Endothelial cell of umbilical vein (primary cell): ENCODE data around the gene EPDR1. TPM values are rescaled to one million over a fixed set of nuclear protein-coding genes. Genes with fewer than 3 reads are reported as not detected.

ENCODE experiments used
- BruUV-seq: library from RNA; stranded (reverse); fragments of 400-500 nt; replicated peaks from 2 replicates; lab custom pipeline; 2021; lab: Mats Ljungman, UMichigan
- CTCF ChIA-PET: fragments of 300-600, 350-600 bp; sonication (Branson Sonifier 250); formaldehyde crosslinking; loops from one replicate; lab custom pipeline; 2021; ENCODE audit warnings: antibody characterized with exemption, inconsistent platforms; lab: Charles Lee
- POLR2A ChIA-PET: fragments of 300-600, 350-600 bp; sonication (Branson Sonifier 250); formaldehyde crosslinking; loops from one replicate; lab custom pipeline; 2021; ENCODE audit warnings: antibody characterized with exemption, inconsistent platforms; lab: Charles Lee
- DNase-seq: peaks from one replicate; pipeline ENCODE4 v3.0.0-alpha.2; 2011; ENCODE audit warnings: low read depth, low spot score
- FAIRE-seq: peaks from 2 replicates; lab custom pipeline; 2011; peaks lifted over from hg19 to GRCh38; lab: Jason Lieb, UNC
- H2AFZ ChIP-seq: 2 replicates; pipeline ENCODE4 v1.6.0; 2012; ENCODE audit warnings: low read depth, low read length, control low read depth, inconsistent platforms
- H3K27ac ChIP-seq: 2 replicates; pipeline ENCODE4 v1.5.1; 2011; ENCODE audit warnings: low read depth, mild to moderate bottlenecking, control low read depth, low read length, moderate library complexity; ENCODE audit not compliant: insufficient read depth
- H3K27me3 ChIP-seq, 2 experiments: 2 replicates each; pipeline versions ENCODE4 v1.6.0 to v1.6.1; 2011; ENCODE audit warnings: low read length in 2 of 2, mixed read lengths in 1 of 2; ENCODE audit not compliant: control insufficient read depth in 2 of 2, insufficient read depth in 2 of 2
- H3K36me3 ChIP-seq, 2 experiments: 2 replicates in 1 of 2; 3 replicates in 1 of 2; pipeline ENCODE4 v1.5.1; 2011; ENCODE audit warnings: low read length in 2 of 2, mild to moderate bottlenecking in 1 of 2, moderate library complexity in 1 of 2; ENCODE audit not compliant: control insufficient read depth in 2 of 2, insufficient read depth in 2 of 2; ENCODE audit errors: extremely low read depth in 1 of 2
- H3K4me1 ChIP-seq: 3 replicates; pipeline ENCODE4 v1.5.1; 2011; ENCODE audit warnings: mild to moderate bottlenecking, low read length; ENCODE audit not compliant: control insufficient read depth, insufficient read depth; ENCODE audit errors: extremely low read depth
- H3K4me2 ChIP-seq: 2 replicates; pipeline ENCODE4 v1.6.1; 2011; ENCODE audit warnings: low read length, control low read depth, mixed read lengths; ENCODE audit not compliant: insufficient read depth
- H3K4me3 ChIP-seq, 3 experiments: fragments of 200-600 bp in 1 of 3; sonication (generic), shearing (Covaris generic) in 1 of 3; replicated peaks in 1 of 3; 2 replicates each; pipeline ENCODE4 v1.5.1; 2011 to 2016; ENCODE audit warnings: control low read depth in 3 of 3, low read length in 3 of 3, mild to moderate bottlenecking in 2 of 3, inconsistent platforms in 1 of 3, low read depth in 1 of 3, moderate library complexity in 1 of 3; ENCODE audit not compliant: insufficient read depth in 1 of 3
- H3K79me2 ChIP-seq: 2 replicates; pipeline ENCODE4 v1.6.0; 2012; ENCODE audit warnings: low read length, inconsistent platforms; ENCODE audit not compliant: control insufficient read depth, insufficient read depth
- H3K9ac ChIP-seq: replicated peaks from 2 replicates; pipeline ENCODE3; 2011; ENCODE audit warnings: low read length, control low read depth; ENCODE audit not compliant: insufficient read depth; ENCODE audit errors: extremely low read depth
- H3K9me1 ChIP-seq: replicated peaks from 3 replicates; pipeline ENCODE4 v1.6.0; 2011; ENCODE audit warnings: mild to moderate bottlenecking, low read length; ENCODE audit not compliant: control insufficient read depth, insufficient read depth; ENCODE audit errors: extremely low read depth
- H3K9me3 ChIP-seq: replicated peaks from 2 replicates; pipeline ENCODE4 v1.5.1; 2012; ENCODE audit warnings: low read length, inconsistent platforms; ENCODE audit not compliant: control insufficient read depth, insufficient read depth
- H4K20me1 ChIP-seq: replicated peaks from 2 replicates; pipeline ENCODE3; 2011; ENCODE audit warnings: mild to moderate bottlenecking, low read length; ENCODE audit not compliant: control insufficient read depth, insufficient read depth; ENCODE audit errors: extremely low read depth
- CTCF ChIP-seq, 2 donors: IDR thresholded peaks; 1 replicate in 1 of 2; 2 replicates in 1 of 2; pipeline ENCODE4 v1.5.1; 2011; ENCODE audit warnings: low read length in 2 of 2, mild to moderate bottlenecking in 2 of 2, moderate library complexity in 2 of 2, control low read depth in 1 of 2, inconsistent platforms in 1 of 2, low read depth in 1 of 2; ENCODE audit not compliant: insufficient read depth in 1 of 2; ENCODE audit errors: extremely low read depth in 1 of 2
- EZH2 ChIP-seq: IDR thresholded peaks from 2 replicates; pipeline ENCODE4 v1.6.1; 2012; ENCODE audit warnings: borderline replicate concordance, low read depth, mild to moderate bottlenecking, moderate library complexity, low read length, inconsistent platforms; ENCODE audit not compliant: severe bottlenecking
- FOS ChIP-seq: IDR thresholded peaks from 2 replicates; pipeline ENCODE4 v1.6.1; 2011; ENCODE audit warnings: mild to moderate bottlenecking, low read length, moderate library complexity, borderline replicate concordance; ENCODE audit not compliant: insufficient read depth
- GATA2 ChIP-seq: IDR thresholded peaks from 2 replicates; pipeline ENCODE4 v1.7.0; 2011; ENCODE audit warnings: low read depth, mild to moderate bottlenecking, moderate library complexity, mixed read lengths, low read length; ENCODE audit not compliant: insufficient read length, insufficient read depth
- JUN ChIP-seq: IDR thresholded peaks from 2 replicates; pipeline ENCODE4 v1.6.1; 2011; ENCODE audit warnings: borderline replicate concordance, low read depth; ENCODE audit not compliant: insufficient read length, insufficient read depth
- MAX ChIP-seq: IDR thresholded peaks from 2 replicates; pipeline ENCODE4 v1.6.1; 2011; ENCODE audit not compliant: insufficient read depth, insufficient read length
- MYC ChIP-seq: IDR thresholded peaks from one replicate; pipeline ENCODE4 v1.6.1; 2011; ENCODE audit warnings: mild to moderate bottlenecking, low read depth, low read length
- POLR2A ChIP-seq: IDR thresholded peaks from 2 replicates; pipeline ENCODE4 v1.6.1; 2012; ENCODE audit warnings: low read depth, mild to moderate bottlenecking, control low read depth, low read length
- POLR2AphosphoS5 ChIP-seq: IDR thresholded peaks from 2 replicates; pipeline ENCODE4 v1.6.1; 2012; ENCODE audit warnings: low read depth, mild to moderate bottlenecking, control low read depth, low read length, moderate library complexity; ENCODE audit not compliant: insufficient read depth
- dilution Hi-C: fragments of 300-500 bp; cut with MboI; formaldehyde crosslinking; loops from one replicate; pipeline ENCODE4 v1.15.0; 2019; ENCODE audit warnings: low sequenced_read_pairs; ENCODE audit not compliant: extremely low pct_ligation_motif_present
- intact Hi-C: fragments of 100-400 bp; cut with micrococcal nuclease; formaldehyde crosslinking; loops from one replicate; pipeline ENCODE4 v1.10.0; 2022
- polyA plus RNA-seq, 4 experiments: library from polyadenylated mRNA; depleted of rRNA in 3 of 4; stranded (reverse) in 3 of 4; unstranded in 1 of 4; fragments of >200 nt; gene quantifications; 2 replicates each; pipeline versions ENCODE4 v1.2.1 to v1.2.3, GENCODE V29; 2011 to 2012; ENCODE audit warnings: missing spikeins in 1 of 4
- total RNA-seq: library from RNA; stranded (reverse); gene quantifications from 2 replicates; pipeline ENCODE4 v1.2.3, GENCODE V29; 2021

The EPDR1 gene
- total and polyA plus RNA-seq, 2 donors (not counting 3 experiments of a cell fraction or from before 2014, with no cell fraction given): 0.40 to 0.66 TPM

GRCh38 chr7:37945336-37945735 lies 24.9 kb downstream of the EPDR1 start:
- H4K20me1 ChIP-seq: no peaks in the 10 kb centered on the region
- ChIA-PET POLR2A (no interaction called here), CTCF (no interaction called here)
- no TSS peak for BruUV-seq
- no peaks in the 10 kb centered on the region for H3K27me3 ChIP-seq
- H3K4me3 ChIP-seq: no peak overlapping the region
- DNase-seq (no peak), FAIRE-seq (no peak)
- H3K4me1 ChIP-seq: no peaks in the 10 kb centered on the region
- no peaks in the 10 kb centered on the region for H3K36me3 ChIP-seq
- H3K4me2 ChIP-seq: no peak overlapping the region
- TF ChIP-seq MYC (no peak), POLR2A (no peak), CTCF (IDR thresholded peaks at IDR 0.05; ENCODE audit: extremely low read depth in 1 of 2, insufficient read depth in 1 of 2, low read depth in 1 of 2, low read length in 2 of 2) (no peak), MAX (no peak), EZH2 (no peak), GATA2 (no peak), FOS (no peak), POLR2AphosphoS5 (no peak), JUN (no peak)
- no peak overlapping the region for H3K27ac ChIP-seq
- dilution Hi-C loops (no loop called here), intact Hi-C loops (no loop called here)
- H2AFZ ChIP-seq: no peak overlapping the region
- no peaks in the 10 kb centered on the region for H3K9me3 ChIP-seq
- H3K79me2 ChIP-seq: no peaks in the 10 kb centered on the region
- no peak overlapping the region for H3K9ac ChIP-seq
- no peaks in the 10 kb centered on the region for H3K9me1 ChIP-seq
